GM23248 (cell line): ENCODE results near the gene PERCC1.

Experiments
- EZH2 ChIP-seq: fragments of 200-600 bp; sonication (generic); IDR thresholded peaks from 2 replicates; pipeline ENCODE4 v1.6.1; 2018; ENCODE audit warnings: antibody characterized with exemption, mild to moderate bottlenecking; ENCODE audit not compliant: insufficient read depth, poor library complexity, severe bottlenecking
- EZH2phosphoT487 ChIP-seq: fragments of 200-600 bp; sonication (generic); IDR thresholded peaks from 2 replicates; pipeline ENCODE4 v1.6.1; 2018; ENCODE audit warnings: antibody characterized with exemption, moderate library complexity, mild to moderate bottlenecking, low read depth; ENCODE audit not compliant: insufficient read depth

DNA sequence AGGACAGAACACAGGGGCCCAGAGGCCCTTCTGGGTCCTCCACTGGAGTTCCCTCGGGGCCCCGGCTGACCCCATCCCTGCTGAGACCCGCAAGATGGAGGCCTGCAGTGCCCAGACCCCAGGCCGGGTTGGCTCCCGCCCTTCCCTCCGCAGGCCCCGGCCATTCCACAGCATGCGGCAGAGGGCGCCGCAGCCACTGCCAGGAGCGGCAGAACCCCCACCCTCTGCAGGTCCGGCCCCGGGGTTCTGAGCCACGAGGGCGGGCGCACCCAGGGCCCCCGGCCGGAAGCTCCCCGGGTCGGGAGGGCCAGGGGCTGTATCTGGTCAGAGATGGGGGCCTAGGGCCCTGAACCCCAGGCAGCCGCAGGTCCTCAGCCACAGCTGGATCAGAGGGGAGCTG is 2.4 kb upstream of the PERCC1 start:
- no peak for TF ChIP-seq EZH2phosphoT487
- no peak for TF ChIP-seq EZH2
